ENCODE measurements around the gene PRR29. TPM values are rescaled to one million over a fixed set of nuclear protein-coding genes. Genes with fewer than 3 reads are reported as not detected.

PRR29 gene
- total RNA-seq, 4 donors from 2014 or later, result 0.23 to 1.1 (median 0.57) TPM; not detected in 1

GRCh38 chr17:63985387-63986140 lies 12.6 kb upstream of the PRR29 start:
- H3K36me3 ChIP-seq, result no peaks in the 10 kb centered on the region
- H3K4me3 ChIP-seq, result no peak overlapping the region
- H3K27me3 ChIP-seq, result peaks cover 31% of the 10 kb centered on the region
- WGBS, 2 donors (ENCODE audit: low coverage in 1 of 2), result 92% methylated on average over 4 of the region's 13 CpGs; no CpG with 5 or more reads in 1 of the 2 donors
- no peak for ATAC-seq
- peaks cover 0 to 67% (median 40%) of the 10 kb centered on the region in 3 donors for H3K4me1 ChIP-seq
- peak overlapping the region in 3 of 4 donors; percentile 44 to 70 (median 55) for H3K27ac ChIP-seq
- H3K9me3 ChIP-seq, result peaks cover 0 to 9% (median 0%) of the 10 kb centered on the region in 3 donors
- no peak for TF ChIP-seq POLR2AphosphoS5 (IDR thresholded peaks at IDR 0.05)

DNA sequence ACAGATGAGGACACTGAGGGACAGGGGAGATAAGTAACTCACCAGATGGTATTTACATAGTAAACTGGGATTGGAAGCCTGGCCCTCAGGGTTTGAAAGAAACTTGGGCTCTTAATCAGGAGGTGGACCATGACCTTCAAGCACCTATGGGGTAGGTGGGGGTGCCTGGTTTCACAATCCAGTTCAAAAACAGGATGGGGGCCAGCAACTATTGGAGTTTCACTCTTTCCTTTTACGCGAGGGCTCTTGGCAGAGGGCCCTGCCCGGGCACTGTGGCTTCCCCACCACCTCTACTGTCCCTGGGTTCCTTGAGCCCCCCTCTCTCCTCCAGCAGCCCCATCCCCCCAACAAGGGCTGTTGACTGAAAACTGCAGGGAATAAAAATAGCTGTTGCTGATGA lies 11.3 kb upstream of the PRR29 start:
- peaks cover 41% of the 10 kb centered on the region for H3K27me3 ChIP-seq
- H3K4me1 ChIP-seq, result peaks cover 0 to 62% (median 40%) of the 10 kb centered on the region in 3 donors
- H3K4me3 ChIP-seq, result no peak overlapping the region
- no peaks in the 10 kb centered on the region for H3K36me3 ChIP-seq
- peaks cover 0 to 4% (median 0%) of the 10 kb centered on the region in 3 donors for H3K9me3 ChIP-seq
- TF ChIP-seq, protein P1, sequence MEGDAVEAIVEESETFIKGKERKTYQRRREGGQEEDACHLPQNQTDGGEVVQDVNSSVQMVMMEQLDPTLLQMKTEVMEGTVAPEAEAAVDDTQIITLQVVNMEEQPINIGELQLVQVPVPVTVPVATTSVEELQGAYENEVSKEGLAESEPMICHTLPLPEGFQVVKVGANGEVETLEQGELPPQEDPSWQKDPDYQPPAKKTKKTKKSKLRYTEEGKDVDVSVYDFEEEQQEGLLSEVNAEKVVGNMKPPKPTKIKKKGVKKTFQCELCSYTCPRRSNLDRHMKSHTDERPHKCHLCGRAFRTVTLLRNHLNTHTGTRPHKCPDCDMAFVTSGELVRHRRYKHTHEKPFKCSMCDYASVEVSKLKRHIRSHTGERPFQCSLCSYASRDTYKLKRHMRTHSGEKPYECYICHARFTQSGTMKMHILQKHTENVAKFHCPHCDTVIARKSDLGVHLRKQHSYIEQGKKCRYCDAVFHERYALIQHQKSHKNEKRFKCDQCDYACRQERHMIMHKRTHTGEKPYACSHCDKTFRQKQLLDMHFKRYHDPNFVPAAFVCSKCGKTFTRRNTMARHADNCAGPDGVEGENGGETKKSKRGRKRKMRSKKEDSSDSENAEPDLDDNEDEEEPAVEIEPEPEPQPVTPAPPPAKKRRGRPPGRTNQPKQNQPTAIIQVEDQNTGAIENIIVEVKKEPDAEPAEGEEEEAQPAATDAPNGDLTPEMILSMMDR (IDR thresholded peaks at IDR 0.05), result no peak
- TF ChIP-seq POLR2AphosphoS5 (IDR thresholded peaks at IDR 0.05) (no peak), POLR2A (IDR thresholded peaks at IDR 0.05) (no peak), EP300 (IDR thresholded peaks at IDR 0.05) (no peak)
- WGBS, 2 donors (ENCODE audit: low coverage in 1 of 2), result 53 to 69% methylated on average over 3 of the region's 3 CpGs
- no peak for ATAC-seq
- H3K27ac ChIP-seq, result peak overlapping the region in 1 of 4 donors; percentile 38

- TF ChIP-seq EP300 (IDR thresholded peaks at IDR 0.05), result no peak
- TF ChIP-seq, protein P1 (IDR thresholded peaks at IDR 0.05), result no peak
- no peaks in the 10 kb centered on the region for H3K36me3 ChIP-seq
- no peaks in the 10 kb centered on the region for H3K9me3 ChIP-seq
- H3K4me3 ChIP-seq, result no peak overlapping the region
- H3K27ac ChIP-seq, result peak overlapping the region in 1 of 4 donors; percentile 38
- WGBS, 2 donors (ENCODE audit: low coverage in 1 of 2), result 63% methylated on average over 2 of the region's 18 CpGs; no CpG with 5 or more reads in 1 of the 2 donors
- H3K27me3 ChIP-seq, result peaks cover 48% of the 10 kb centered on the region
- ATAC-seq, result no peak
- peaks cover 0 to 62% (median 40%) of the 10 kb centered on the region in 3 donors for H3K4me1 ChIP-seq
Measured at GRCh38 chr17:63987221-63988126, 10.7 kb upstream of the PRR29 start.

DNA sequence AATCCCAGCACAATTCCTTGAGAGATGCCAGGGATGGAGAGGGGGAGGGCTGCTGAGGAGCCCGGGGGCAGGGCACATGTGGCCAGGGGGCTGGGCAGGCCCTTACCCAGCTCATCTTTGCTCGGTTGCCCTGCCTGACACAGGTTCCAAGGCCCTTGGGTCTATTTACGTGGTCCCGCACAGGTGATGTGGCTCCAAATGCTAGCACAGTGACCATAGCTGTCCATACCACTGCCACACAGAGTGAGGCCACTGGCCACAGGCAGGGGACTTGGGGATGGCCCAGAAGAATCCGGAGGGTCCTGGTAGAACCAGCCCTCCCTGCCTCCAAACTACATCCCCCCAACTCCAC lies 10.0 kb upstream of the PRR29 start:
- Histone ChIP-seq H3K4me1 (peaks cover 0 to 59% (median 38%) of the 10 kb centered on the region in 3 donors), H3K9me3 (no peaks in the 10 kb centered on the region), H3K36me3 (no peaks in the 10 kb centered on the region), H3K27ac (no peak overlapping the region), H3K4me3 (no peak overlapping the region), H3K27me3 (peaks cover 51% of the 10 kb centered on the region)
- no peak for TF ChIP-seq POLR2A (IDR thresholded peaks at IDR 0.05)
- WGBS, 2 donors (ENCODE audit: low coverage in 1 of 2), result 86% methylated on average over 1 of the region's 5 CpGs; no CpG with 5 or more reads in 1 of the 2 donors
- no peak for ATAC-seq

DNA sequence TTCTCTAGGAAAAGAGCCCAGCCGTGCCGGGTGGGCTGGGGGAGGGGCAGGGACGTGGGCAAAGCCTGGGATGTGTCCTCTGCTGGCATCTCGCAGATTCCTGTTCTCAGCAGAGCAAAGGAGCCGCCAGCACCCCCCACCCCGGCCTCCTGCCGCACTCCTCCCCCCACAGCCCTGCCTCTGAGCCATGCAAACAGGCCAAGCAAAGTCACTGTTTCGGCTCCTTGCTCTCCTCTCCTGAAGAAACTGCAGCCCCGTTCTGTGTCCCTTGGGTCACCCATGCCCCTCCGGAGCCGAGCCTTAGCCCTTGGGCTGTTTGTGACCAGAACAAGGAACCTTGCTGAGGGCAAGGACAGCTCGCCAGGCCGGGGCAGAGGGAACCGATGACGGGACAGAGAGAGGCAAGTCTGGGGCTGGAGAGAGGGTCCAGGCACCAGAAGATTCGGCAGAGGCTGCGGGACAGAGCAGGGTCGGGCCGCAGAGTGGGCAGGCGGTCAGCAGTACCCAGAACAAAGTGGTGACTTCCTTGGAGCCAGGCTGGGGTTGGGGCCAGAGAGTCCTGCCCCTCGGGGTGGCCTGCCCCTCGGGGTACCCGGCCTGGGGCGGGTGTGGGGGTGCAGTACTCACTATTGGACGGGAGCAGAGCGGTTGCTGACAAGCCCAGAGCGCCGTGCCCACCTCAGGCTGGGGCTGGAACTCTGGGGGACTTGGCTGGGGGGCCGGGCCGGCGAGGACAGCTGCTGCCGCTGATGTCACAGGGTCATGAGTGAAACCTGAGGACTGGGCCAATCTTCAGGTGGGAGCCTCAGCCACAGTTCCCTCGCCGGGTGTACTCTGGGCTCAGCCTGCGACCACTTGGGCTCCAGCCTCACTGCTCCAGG lies 9.2 kb upstream of the PRR29 start:
- no peak for TF ChIP-seq POLR2A (IDR thresholded peaks at IDR 0.05)
- TF ChIP-seq, protein P1 (IDR thresholded peaks at IDR 0.05), result no peak
- no peak for TF ChIP-seq POLR2AphosphoS5 (IDR thresholded peaks at IDR 0.05)
- TF ChIP-seq EP300 (IDR thresholded peaks at IDR 0.05), result no peak
- ATAC-seq, result no peak
- peaks cover 0 to 50% (median 30%) of the 10 kb centered on the region in 3 donors for H3K4me1 ChIP-seq
- no peak overlapping the region for H3K27ac ChIP-seq
- no peaks in the 10 kb centered on the region for H3K36me3 ChIP-seq
- 0 to 80% methylated on average over 1 of the region's 35 CpGs for WGBS, 2 donors (ENCODE audit: low coverage in 1 of 2)
- H3K4me3 ChIP-seq, result no peak overlapping the region
- H3K9me3 ChIP-seq, result no peaks in the 10 kb centered on the region
- peaks cover 51% of the 10 kb centered on the region for H3K27me3 ChIP-seq
